Measurements from ENCODE around the gene KLF6. TPM values are rescaled to one million over a fixed set of nuclear protein-coding genes. Genes with fewer than 3 reads are reported as not detected.

Gene KLF6
- total and polyA plus RNA-seq, 9 donors, result 45.4 to 178 (median 85.7) TPM

DNA sequence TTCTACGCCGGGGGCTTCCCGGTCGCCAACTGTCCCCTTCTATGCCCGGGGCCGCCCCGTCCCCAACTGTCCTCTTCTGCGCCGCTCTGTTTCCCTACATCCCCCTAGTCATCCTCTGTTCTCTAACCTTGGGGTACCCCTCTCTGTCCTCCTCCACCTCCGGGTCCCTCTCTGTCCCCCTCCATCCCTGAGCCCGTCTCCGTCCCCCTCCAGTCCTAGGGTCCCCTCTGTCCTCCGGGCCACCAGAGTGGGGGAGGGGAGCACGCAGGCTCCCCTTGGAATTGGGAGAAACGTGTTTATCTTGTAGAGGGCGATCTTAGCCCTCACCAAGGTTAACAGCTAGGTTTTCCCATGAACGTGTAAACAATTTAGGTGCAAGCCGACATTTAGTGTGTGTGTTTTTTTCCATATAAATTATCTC, 852 bp upstream of the KLF6 start:
- WGBS, 3 donors, result 0 to 1% (median 1%) methylated on average over 18 of the region's 18 CpGs
- intact Hi-C loops (cut with DNase I), result loop anchor here in 3 of 4 donors (10.0 kb wide), 6 partner anchors 149 to 869 kb away; no protein-coding TSS in a partner anchor
- Histone ChIP-seq H3K9me3 (no peaks in the 10 kb centered on the region), H3K27ac (peak overlapping the region; percentile 100), H3K4me3 (peak overlapping the region; percentile 92), H3K36me3 (no peaks in the 10 kb centered on the region), H3K27me3 (no peaks in the 10 kb centered on the region), H3K4me1 (ENCODE audit: insufficient read depth) (peaks cover 13% of the 10 kb centered on the region)
- TF ChIP-seq EP300 (IDR thresholded peaks at IDR 0.05) (no peak), POLR2A (IDR thresholded peaks at IDR 0.05) (no peak)
- TF ChIP-seq, protein P1, sequence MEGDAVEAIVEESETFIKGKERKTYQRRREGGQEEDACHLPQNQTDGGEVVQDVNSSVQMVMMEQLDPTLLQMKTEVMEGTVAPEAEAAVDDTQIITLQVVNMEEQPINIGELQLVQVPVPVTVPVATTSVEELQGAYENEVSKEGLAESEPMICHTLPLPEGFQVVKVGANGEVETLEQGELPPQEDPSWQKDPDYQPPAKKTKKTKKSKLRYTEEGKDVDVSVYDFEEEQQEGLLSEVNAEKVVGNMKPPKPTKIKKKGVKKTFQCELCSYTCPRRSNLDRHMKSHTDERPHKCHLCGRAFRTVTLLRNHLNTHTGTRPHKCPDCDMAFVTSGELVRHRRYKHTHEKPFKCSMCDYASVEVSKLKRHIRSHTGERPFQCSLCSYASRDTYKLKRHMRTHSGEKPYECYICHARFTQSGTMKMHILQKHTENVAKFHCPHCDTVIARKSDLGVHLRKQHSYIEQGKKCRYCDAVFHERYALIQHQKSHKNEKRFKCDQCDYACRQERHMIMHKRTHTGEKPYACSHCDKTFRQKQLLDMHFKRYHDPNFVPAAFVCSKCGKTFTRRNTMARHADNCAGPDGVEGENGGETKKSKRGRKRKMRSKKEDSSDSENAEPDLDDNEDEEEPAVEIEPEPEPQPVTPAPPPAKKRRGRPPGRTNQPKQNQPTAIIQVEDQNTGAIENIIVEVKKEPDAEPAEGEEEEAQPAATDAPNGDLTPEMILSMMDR (IDR thresholded peaks at IDR 0.05), result no peak
- DNase-seq, result peak; percentile 63 to 77 (median 72)

DNA sequence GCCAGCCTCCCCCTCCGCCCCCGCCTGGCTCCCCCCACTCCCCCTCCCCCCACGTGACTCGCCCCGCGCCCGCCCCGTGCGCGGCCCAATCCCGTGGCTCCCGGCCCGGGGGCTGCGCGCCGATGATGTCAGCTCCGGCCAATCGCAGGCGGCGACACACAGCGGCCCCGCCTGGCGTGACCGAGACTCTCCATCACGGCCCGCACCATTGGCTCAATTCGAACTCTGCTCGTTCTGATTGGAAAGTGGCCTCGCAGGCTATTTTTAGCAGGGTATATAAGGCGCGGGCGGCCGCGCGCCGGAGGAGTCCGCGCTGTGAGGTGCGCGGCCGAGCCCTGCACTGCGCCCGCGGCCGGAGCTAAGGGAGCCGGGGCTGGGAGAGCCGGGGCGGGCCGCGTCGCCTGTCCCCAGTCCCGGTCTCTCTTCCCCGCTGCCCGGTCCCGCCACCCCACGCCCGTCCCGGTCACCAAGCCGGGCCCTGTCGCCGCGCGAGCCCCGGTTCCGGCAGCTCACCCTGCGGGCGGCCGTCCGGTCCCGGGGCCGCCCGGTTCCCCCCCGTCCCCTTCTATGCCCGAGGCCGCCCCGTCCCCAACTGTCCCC, 342 bp upstream of the KLF6 start:
- no peaks in the 10 kb centered on the region for H3K36me3 ChIP-seq
- H3K27me3 ChIP-seq, result no peaks in the 10 kb centered on the region
- H3K27ac ChIP-seq, result peak overlapping the region; percentile 100
- TF ChIP-seq EP300 (IDR thresholded peaks at IDR 0.05), result peak; percentile 79
- TF ChIP-seq, protein P1 (IDR thresholded peaks at IDR 0.05), result no peak
- TF ChIP-seq POLR2A (IDR thresholded peaks at IDR 0.05), result peak; percentile 99
- intact Hi-C loops (cut with DNase I), result loop anchor here in 3 of 4 donors (10.0 kb wide), 6 partner anchors 149 to 869 kb away; no protein-coding TSS in a partner anchor
- WGBS, 3 donors, result 0% methylated on average over 48 to 76 of the region's 76 CpGs
- peak overlapping the region; percentile 93 for H3K4me3 ChIP-seq
- peaks cover 14% of the 10 kb centered on the region for H3K4me1 ChIP-seq (ENCODE audit: insufficient read depth)
- no peaks in the 10 kb centered on the region for H3K9me3 ChIP-seq
- DNase-seq, result peak; percentile 99 to 100 (median 100)

DNA sequence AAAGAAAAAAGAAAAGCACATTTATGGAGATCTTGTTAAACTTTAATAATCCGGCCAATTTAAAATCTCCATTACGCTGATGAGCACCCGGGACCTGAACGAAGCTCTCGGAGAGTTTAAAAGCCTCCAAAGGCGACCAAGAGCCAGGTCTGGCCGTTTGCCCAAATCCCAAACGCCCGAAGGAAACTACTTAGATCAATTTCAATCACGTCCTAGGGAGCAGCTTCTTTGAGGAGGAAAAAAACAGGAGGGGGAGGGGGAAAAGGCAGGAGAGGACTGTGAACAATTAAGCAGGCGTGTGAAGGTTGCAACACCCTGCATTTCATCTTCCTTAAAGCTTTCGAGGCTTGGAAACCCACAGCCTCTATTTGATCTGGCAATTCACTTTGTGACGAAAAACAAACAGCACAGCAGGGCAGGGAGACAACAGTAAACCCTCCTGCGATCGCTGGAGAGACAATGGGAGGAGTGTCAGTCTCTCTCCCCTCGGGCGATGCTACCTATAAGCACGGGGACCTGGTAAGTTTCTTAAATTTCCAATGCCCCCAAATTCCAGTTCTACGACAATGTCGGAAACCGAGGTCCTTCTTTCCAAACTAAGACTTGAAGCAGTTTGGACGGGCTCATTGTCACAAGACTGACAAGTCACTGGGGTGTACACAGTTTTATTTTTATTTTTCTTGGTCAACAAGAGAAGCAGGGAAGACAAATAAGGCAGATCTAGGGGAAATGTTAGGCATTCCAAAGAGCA, 1.2 kb downstream of the KLF6 start:
- H3K4me3 ChIP-seq, result peak overlapping the region; percentile 93
- no peaks in the 10 kb centered on the region for H3K27me3 ChIP-seq
- H3K27ac ChIP-seq, result peak overlapping the region; percentile 95
- intact Hi-C loops (cut with DNase I), result loop anchor here in 3 of 4 donors (5.0 to 10.0 kb wide), 7 partner anchors 151 to 873 kb away; no protein-coding TSS in a partner anchor
- TF ChIP-seq, protein P1 (IDR thresholded peaks at IDR 0.05), result no peak
- TF ChIP-seq POLR2A (IDR thresholded peaks at IDR 0.05) (no peak), EP300 (IDR thresholded peaks at IDR 0.05) (no peak)
- peaks cover 23% of the 10 kb centered on the region for H3K4me1 ChIP-seq (ENCODE audit: insufficient read depth)
- peak; percentile 60 to 78 (median 72) for DNase-seq
- WGBS, 3 donors, result 0 to 1% (median 0%) methylated on average over 22 of the region's 22 CpGs
- no peaks in the 10 kb centered on the region for H3K9me3 ChIP-seq
- no peaks in the 10 kb centered on the region for H3K36me3 ChIP-seq

GRCh38 chr10:3783316-3783681, 1.7 kb downstream of the KLF6 start:
- Histone ChIP-seq H3K27me3 (no peaks in the 10 kb centered on the region), H3K4me1 (ENCODE audit: insufficient read depth) (peaks cover 23% of the 10 kb centered on the region), H3K27ac (peak overlapping the region; percentile 95), H3K9me3 (no peaks in the 10 kb centered on the region), H3K36me3 (no peaks in the 10 kb centered on the region), H3K4me3 (peak overlapping the region; percentile 93)
- TF ChIP-seq POLR2A (IDR thresholded peaks at IDR 0.05) (peak; percentile 27), EP300 (IDR thresholded peaks at IDR 0.05) (no peak)
- TF ChIP-seq, protein P1 (IDR thresholded peaks at IDR 0.05), result no peak
- DNase-seq, result peak; percentile 62 to 73 (median 70)
- intact Hi-C loops (cut with DNase I), result loop anchor here in 3 of 4 donors (5.0 to 10.0 kb wide), 7 partner anchors 152 to 874 kb away; no protein-coding TSS in a partner anchor
- WGBS, 3 donors, result 0 to 1% (median 0%) methylated on average over 12 of the region's 12 CpGs
